Natural killer cell (primary cell): Measurements from ENCODE around the gene CRIM1. TPM values are rescaled to one million over a fixed set of nuclear protein-coding genes. Genes with fewer than 3 reads are reported as not detected.

Experiments
- ATAC-seq, 3 donors: fragments of 150-1000 bp in 2 of 3; fragments of 200-7000 bp in 1 of 3; cut with Tn5 transposase; 1 replicate in 1 of 3; 2 replicates in 2 of 3; pipeline ENCODE4 v1.10.0; 2021; ENCODE audit warnings: mild to moderate bottlenecking in 2 of 3, moderate library complexity in 2 of 3
- DNase-seq, 2 donors: peaks; one replicate each; pipeline versions ENCODE4 v3.0.0 to v3.0.0-alpha.2; 2013 to 2021; ENCODE audit warnings: mixed read lengths in 1 of 2
- H3K27ac ChIP-seq: one replicate; pipeline ENCODE4 v1.5.1; 2013; ENCODE audit warnings: mild to moderate bottlenecking, low read length
- H3K27me3 ChIP-seq: one replicate; pipeline ENCODE4 v1.6.1; 2013; ENCODE audit warnings: low read length; ENCODE audit not compliant: control insufficient read depth, insufficient read depth
- H3K36me3 ChIP-seq: one replicate; pipeline ENCODE4 v1.6.1; 2013; ENCODE audit warnings: low read length; ENCODE audit not compliant: control insufficient read depth, insufficient read depth
- H3K4me1 ChIP-seq: one replicate; pipeline ENCODE4 v1.6.1; 2013; ENCODE audit warnings: low read length; ENCODE audit not compliant: control insufficient read depth, insufficient read depth
- H3K4me3 ChIP-seq: one replicate; pipeline ENCODE4 v1.5.1; 2013; ENCODE audit warnings: low read length
- H3K9me3 ChIP-seq: one replicate; pipeline ENCODE4 v1.6.1; 2013; ENCODE audit warnings: low read length; ENCODE audit not compliant: control insufficient read depth, insufficient read depth
- H3K27ac Mint-ChIP-seq, 2 donors: one replicate each; pipeline ENCODE4 v1.8.0; 2022; ENCODE audit warnings: mild to moderate bottlenecking in 2 of 2, mixed read lengths in 2 of 2, moderate library complexity in 1 of 2
- H3K27me3 Mint-ChIP-seq, 2 donors: one replicate each; pipeline ENCODE4 v1.8.0; 2022; ENCODE audit warnings: low read depth in 2 of 2, mixed read lengths in 2 of 2
- H3K36me3 Mint-ChIP-seq: one replicate; pipeline ENCODE4 v1.8.0; 2022; ENCODE audit warnings: mixed read lengths
- H3K4me1 Mint-ChIP-seq, 2 donors: one replicate each; pipeline ENCODE4 v1.8.0; 2022; ENCODE audit warnings: mixed read lengths in 2 of 2
- H3K4me3 Mint-ChIP-seq: one replicate; pipeline ENCODE4 v1.8.0; 2022; ENCODE audit warnings: mild to moderate bottlenecking, moderate library complexity, mixed read lengths
- H3K9me3 Mint-ChIP-seq, 2 donors: one replicate each; pipeline ENCODE4 v1.8.0; 2022; ENCODE audit warnings: mixed read lengths in 2 of 2
- CTCF ChIP-seq: fragments of 200-600 bp; IDR thresholded peaks from one replicate; pipeline ENCODE4 v1.8.0; 2022; ENCODE audit warnings: antibody characterized with exemption
- WGBS: methylation state at CpG from one replicate; pipeline ENCODE4 v1.1.7; 2013; ENCODE audit warnings: missing lambda C conversion rate; ENCODE audit not compliant: insufficient coverage; 5-methylcytosine and 5-hydroxymethylcytosine counted together
- intact Hi-C: fragments of 100-400 bp; cut with micrococcal nuclease; formaldehyde crosslinking; loops from one replicate; pipeline ENCODE4 v1.14.2; 2022
- total RNA-seq, 4 donors: library from RNA; stranded (reverse); fragments of 120-200 nt in 1 of 4; gene quantifications; one replicate each; pipeline versions ENCODE4 v1.2.3 to v1.2.4, GENCODE V29; 2013 to 2022

Gene CRIM1
- total RNA-seq, 3 donors from 2014 or later (not counting 1 experiment from before 2014, with no cell fraction given): 19.3 to 34.1 (median 32.9) TPM

- Histone ChIP-seq H3K27ac (no peak overlapping the region), H3K4me3 (no peak overlapping the region), H3K4me1 (no peaks in the 10 kb centered on the region), H3K9me3 (no peaks in the 10 kb centered on the region), H3K36me3 (no peaks in the 10 kb centered on the region), H3K27me3 (no peaks in the 10 kb centered on the region)
- intact Hi-C loops: no loop called here
- 96% methylated on average over 4 of the region's 4 CpGs for WGBS
- no peak for TF ChIP-seq CTCF
- H3K4me3 Mint-ChIP-seq: no peak overlapping the region
- no peaks in the 10 kb centered on the region for H3K36me3 Mint-ChIP-seq
- H3K9me3 Mint-ChIP-seq: no peaks in the 10 kb centered on the region
- no peaks in the 10 kb centered on the region for H3K27me3 Mint-ChIP-seq
- no peak overlapping the region for H3K27ac Mint-ChIP-seq
- H3K4me1 Mint-ChIP-seq: peaks cover 0 to 4% of the 10 kb centered on the region in 2 donors
- DNase-seq: no peak
- ATAC-seq: no peak
Measured at GRCh38 chr2:36393738-36394256, 38.2 kb downstream of the CRIM1 start.

- TF ChIP-seq CTCF: no peak
- Mint-ChIP-seq H3K4me3 (no peak overlapping the region), H3K9me3 (no peaks in the 10 kb centered on the region), H3K27ac (no peak overlapping the region), H3K4me1 (peaks cover 0 to 4% of the 10 kb centered on the region in 2 donors), H3K27me3 (no peaks in the 10 kb centered on the region), H3K36me3 (no peaks in the 10 kb centered on the region)
- H3K4me1 ChIP-seq: no peaks in the 10 kb centered on the region
- H3K27ac ChIP-seq: no peak overlapping the region
- H3K9me3 ChIP-seq: no peaks in the 10 kb centered on the region
- DNase-seq: no peak
- 86% methylated on average over 4 of the region's 6 CpGs for WGBS
- no peaks in the 10 kb centered on the region for H3K36me3 ChIP-seq
- no peak for ATAC-seq
- no peak overlapping the region for H3K4me3 ChIP-seq
- H3K27me3 ChIP-seq: no peaks in the 10 kb centered on the region
- intact Hi-C loops: no loop called here
Measured at GRCh38 chr2:36394804-36395203, 39.2 kb downstream of the CRIM1 start.

- H3K27me3 Mint-ChIP-seq: no peaks in the 10 kb centered on the region
- H3K27ac ChIP-seq: no peak overlapping the region
- no peaks in the 10 kb centered on the region for H3K9me3 Mint-ChIP-seq
- H3K27ac Mint-ChIP-seq: no peak overlapping the region
- WGBS: 97% methylated on average over 4 of the region's 4 CpGs
- H3K4me1 Mint-ChIP-seq: peaks cover 0 to 4% of the 10 kb centered on the region in 2 donors
- no peak for ATAC-seq
- intact Hi-C loops: no loop called here
- DNase-seq: no peak
- H3K4me3 Mint-ChIP-seq: no peak overlapping the region
- no peaks in the 10 kb centered on the region for H3K36me3 ChIP-seq
- H3K27me3 ChIP-seq: no peaks in the 10 kb centered on the region
- no peaks in the 10 kb centered on the region for H3K9me3 ChIP-seq
- no peaks in the 10 kb centered on the region for H3K4me1 ChIP-seq
- TF ChIP-seq CTCF: no peak
- H3K4me3 ChIP-seq: no peak overlapping the region
- no peaks in the 10 kb centered on the region for H3K36me3 Mint-ChIP-seq
Measured at GRCh38 chr2:36395866-36396265, 40.3 kb downstream of the CRIM1 start.

- no peaks in the 10 kb centered on the region for H3K27me3 Mint-ChIP-seq
- no peak for TF ChIP-seq CTCF
- WGBS: 97% methylated on average over 8 of the region's 9 CpGs
- no peak overlapping the region for H3K27ac Mint-ChIP-seq
- no peaks in the 10 kb centered on the region for H3K36me3 Mint-ChIP-seq
- Histone ChIP-seq H3K36me3 (no peaks in the 10 kb centered on the region), H3K4me3 (no peak overlapping the region), H3K27me3 (no peaks in the 10 kb centered on the region), H3K4me1 (no peaks in the 10 kb centered on the region), H3K9me3 (no peaks in the 10 kb centered on the region), H3K27ac (no peak overlapping the region)
- H3K4me3 Mint-ChIP-seq: no peak overlapping the region
- DNase-seq: no peak
- H3K4me1 Mint-ChIP-seq: peaks cover 0 to 4% of the 10 kb centered on the region in 2 donors
- ATAC-seq: no peak
- H3K9me3 Mint-ChIP-seq: no peaks in the 10 kb centered on the region
- intact Hi-C loops: no loop called here
Measured at GRCh38 chr2:36396878-36397539, 41.4 kb downstream of the CRIM1 start.
